ENCODE measurements around the gene HAPLN3. TPM values are rescaled to one million over a fixed set of nuclear protein-coding genes. Genes with fewer than 3 reads are reported as not detected.

The HAPLN3 gene
- total and polyA plus RNA-seq, 2 of the 4 experiments (the other 2 are of a cell fraction) = 5.9 to 28.6 TPM

- no peak for TF ChIP-seq CEBPB (IDR thresholded peaks at IDR 0.05; ENCODE audit: low read depth, low read length)
- no peak for TF ChIP-seq CHD1 (IDR thresholded peaks at IDR 0.05; ENCODE audit: low read depth, low read length)
- TF ChIP-seq NFE2L2 (IDR thresholded peaks at IDR 0.05; ENCODE audit: low read depth, low read length) = no peak
- TF ChIP-seq POLR2A (IDR thresholded peaks at IDR 0.05; ENCODE audit: low read depth, low read length) = no peak
These were observed 61.6 kb downstream of the HAPLN3 start (continued) for GRCh38 chr15:88833731-88834100.

- H2AK5ac ChIP-seq (ENCODE audit: low read depth, low read length) = no peak overlapping the region
- no peak overlapping the region; the same call in 1 of the 2 replicates for H4K5ac ChIP-seq (ENCODE audit: low read depth, low read length)
- POLR2A ChIA-PET (ENCODE audit: unreplicated experiment) = no interaction called here
- CTCF ChIA-PET = no interaction called here
- H3K18ac ChIP-seq (ENCODE audit: low read depth, low read length) = no peak overlapping the region
- BruUV-seq (replicated peaks) = no TSS peak
- ATAC-seq (ENCODE audit: low read depth) (no peak), DNase-seq (no peak)
- peak overlapping the region; percentile 60 for H2AK9ac ChIP-seq (replicated peaks; ENCODE audit: low read depth, low read length, poor library complexity)
- no peak overlapping the region for H3K56ac ChIP-seq (ENCODE audit: extremely low read depth, insufficient read depth, low read length)
- no peak overlapping the region for H3K4me2 ChIP-seq (ENCODE audit: low read depth, low read length)
- H3K9ac ChIP-seq (ENCODE audit: low read depth, low read length) = no peak overlapping the region
- in situ Hi-C loops (cut with MboI; ENCODE audit: low sequenced_read_pairs) (loop anchor here (25.0 kb wide), 2 partner anchors 171 to 346 kb away; no protein-coding TSS in a partner anchor), dilution Hi-C loops (cut with HindIII; ENCODE audit: low sequenced_read_pairs, unreplicated experiment) (no loop called here), intact Hi-C loops (cut with micrococcal nuclease) (no loop called here)
- H3K27me3 ChIP-seq (ENCODE audit: control insufficient read depth, insufficient read depth, low read length) = peaks cover 4% of the 10 kb centered on the region; the same call in 1 of the 2 replicates
- H4K20me1 ChIP-seq (ENCODE audit: insufficient read depth, low read length) = no peaks in the 10 kb centered on the region
- peak overlapping the region; percentile 12 to 23; a peak in 1 of 4 replicates for H4K8ac ChIP-seq (ENCODE audit: low read depth in 2 of 2, low read length in 2 of 2)
- H3K4ac ChIP-seq (ENCODE audit: low read depth, low read length) = 0 out of 2 replicates have a peak overlapping the region, but pooled peaks have one; percentile 9
- H3K9me3 ChIP-seq (ENCODE audit: control insufficient read depth, insufficient read depth, low read length) = no peaks in the 10 kb centered on the region
- H2BK5ac ChIP-seq (ENCODE audit: low read depth, low read length, poor library complexity, severe bottlenecking) = no peak overlapping the region
- no peak overlapping the region for H3K4me3 ChIP-seq (ENCODE audit: insufficient read depth, low read depth, low read length)
- TF ChIP-seq RFX5 (IDR thresholded peaks at IDR 0.05; ENCODE audit: low read depth, low read length) = no peak
- TF ChIP-seq RAD21 (IDR thresholded peaks at IDR 0.05; ENCODE audit: low read length) = no peak
- no peak for TF ChIP-seq RCOR1 (IDR thresholded peaks at IDR 0.05; ENCODE audit: insufficient replicate concordance, low read length)
- no peak for TF ChIP-seq NFE2L2 (IDR thresholded peaks at IDR 0.05; ENCODE audit: low read depth, low read length)
- TF ChIP-seq, protein P1, sequence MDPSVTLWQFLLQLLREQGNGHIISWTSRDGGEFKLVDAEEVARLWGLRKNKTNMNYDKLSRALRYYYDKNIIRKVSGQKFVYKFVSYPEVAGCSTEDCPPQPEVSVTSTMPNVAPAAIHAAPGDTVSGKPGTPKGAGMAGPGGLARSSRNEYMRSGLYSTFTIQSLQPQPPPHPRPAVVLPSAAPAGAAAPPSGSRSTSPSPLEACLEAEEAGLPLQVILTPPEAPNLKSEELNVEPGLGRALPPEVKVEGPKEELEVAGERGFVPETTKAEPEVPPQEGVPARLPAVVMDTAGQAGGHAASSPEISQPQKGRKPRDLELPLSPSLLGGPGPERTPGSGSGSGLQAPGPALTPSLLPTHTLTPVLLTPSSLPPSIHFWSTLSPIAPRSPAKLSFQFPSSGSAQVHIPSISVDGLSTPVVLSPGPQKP (IDR thresholded peaks at IDR 0.05; ENCODE audit: borderline replicate concordance, low read depth, low read length) = no peak
- TF ChIP-seq, protein P2, sequence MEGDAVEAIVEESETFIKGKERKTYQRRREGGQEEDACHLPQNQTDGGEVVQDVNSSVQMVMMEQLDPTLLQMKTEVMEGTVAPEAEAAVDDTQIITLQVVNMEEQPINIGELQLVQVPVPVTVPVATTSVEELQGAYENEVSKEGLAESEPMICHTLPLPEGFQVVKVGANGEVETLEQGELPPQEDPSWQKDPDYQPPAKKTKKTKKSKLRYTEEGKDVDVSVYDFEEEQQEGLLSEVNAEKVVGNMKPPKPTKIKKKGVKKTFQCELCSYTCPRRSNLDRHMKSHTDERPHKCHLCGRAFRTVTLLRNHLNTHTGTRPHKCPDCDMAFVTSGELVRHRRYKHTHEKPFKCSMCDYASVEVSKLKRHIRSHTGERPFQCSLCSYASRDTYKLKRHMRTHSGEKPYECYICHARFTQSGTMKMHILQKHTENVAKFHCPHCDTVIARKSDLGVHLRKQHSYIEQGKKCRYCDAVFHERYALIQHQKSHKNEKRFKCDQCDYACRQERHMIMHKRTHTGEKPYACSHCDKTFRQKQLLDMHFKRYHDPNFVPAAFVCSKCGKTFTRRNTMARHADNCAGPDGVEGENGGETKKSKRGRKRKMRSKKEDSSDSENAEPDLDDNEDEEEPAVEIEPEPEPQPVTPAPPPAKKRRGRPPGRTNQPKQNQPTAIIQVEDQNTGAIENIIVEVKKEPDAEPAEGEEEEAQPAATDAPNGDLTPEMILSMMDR (conservative IDR thresholded peaks at IDR 0.05; ENCODE audit: low read depth, low read length) = no peak
- no peak overlapping the region for H2BK20ac ChIP-seq (ENCODE audit: low read depth, low read length)
- no peaks in the 10 kb centered on the region for H3K9me1 ChIP-seq (ENCODE audit: insufficient read depth, low read length)
- H2BK120ac ChIP-seq (ENCODE audit: low read depth, low read length) = no peak overlapping the region; the same call in 1 of the 2 replicates
- no peak overlapping the region for H4K91ac ChIP-seq (ENCODE audit: insufficient read depth, low read depth, low read length)
- H3K23ac ChIP-seq (ENCODE audit: low read depth, low read length) = no peak overlapping the region
- H3K14ac ChIP-seq (replicated peaks; ENCODE audit: low read depth, low read length) = no peak overlapping the region
- H2AFZ ChIP-seq (replicated peaks; ENCODE audit: low read length, poor library complexity) = peak overlapping the region; percentile 16
- H2BK15ac ChIP-seq (ENCODE audit: low read depth, low read length) = no peak overlapping the region
- no peaks in the 10 kb centered on the region for H3K79me1 ChIP-seq (ENCODE audit: low read depth in 1 of 2, low read length in 2 of 2)
- H3K4me1 ChIP-seq (ENCODE audit: control insufficient read depth, insufficient read depth, low read length) = peaks cover 5% of the 10 kb centered on the region; the same call in 1 of the 2 replicates
- 87% methylated on average over 9 of the region's 12 CpGs; no CpG with 5 or more reads in 1 of the 2 experiments for WGBS, 2 experiments (ENCODE audit: extremely low coverage in 2 of 2, insufficient read length in 1 of 2)
- no peaks in the 10 kb centered on the region for H3K36me3 ChIP-seq (ENCODE audit: control insufficient read depth, insufficient read depth, low read length)
- no peak overlapping the region for H3K27ac ChIP-seq (ENCODE audit: insufficient read depth, low read length)
These were observed 62.3 kb downstream of the HAPLN3 start for GRCh38 chr15:88832820-88833730.

All from IMR-90 (cell line).